ENCODE results near the gene ELOVL3. TPM values are rescaled to one million over a fixed set of nuclear protein-coding genes. Genes with fewer than 3 reads are reported as not detected.
"Not testable (repeated sequence)": the region's sequence is repeated elsewhere in the genome, so short reads cannot be mapped to it uniquely, and the experiment has no call there.

The ELOVL3 gene
- total RNA-seq, 4 donors from 2014 or later = 0.81 TPM; not detected in 3

DNA sequence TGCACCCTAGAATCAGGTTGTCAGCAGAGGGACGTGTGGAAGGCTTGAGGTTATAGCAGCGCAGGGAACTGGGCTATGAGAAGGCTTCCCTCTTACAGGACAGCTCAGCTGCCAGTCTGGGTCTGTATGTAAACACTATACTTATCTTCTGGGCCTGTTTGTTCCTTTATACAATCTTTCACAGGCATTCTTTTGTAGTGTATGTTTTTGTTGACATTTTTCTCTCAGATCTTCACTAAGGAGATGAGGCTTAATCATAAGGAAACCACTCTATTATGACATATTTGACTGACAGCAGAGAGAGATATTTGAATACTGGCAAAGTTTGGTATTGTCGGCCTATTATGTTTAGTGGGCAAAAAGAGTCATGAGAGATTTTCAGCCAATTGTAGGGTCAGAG lies 20.2 kb downstream of the ELOVL3 start:
- peaks cover 9 to 71% (median 24%) of the 10 kb centered on the region in 3 donors for H3K4me1 ChIP-seq

DNA sequence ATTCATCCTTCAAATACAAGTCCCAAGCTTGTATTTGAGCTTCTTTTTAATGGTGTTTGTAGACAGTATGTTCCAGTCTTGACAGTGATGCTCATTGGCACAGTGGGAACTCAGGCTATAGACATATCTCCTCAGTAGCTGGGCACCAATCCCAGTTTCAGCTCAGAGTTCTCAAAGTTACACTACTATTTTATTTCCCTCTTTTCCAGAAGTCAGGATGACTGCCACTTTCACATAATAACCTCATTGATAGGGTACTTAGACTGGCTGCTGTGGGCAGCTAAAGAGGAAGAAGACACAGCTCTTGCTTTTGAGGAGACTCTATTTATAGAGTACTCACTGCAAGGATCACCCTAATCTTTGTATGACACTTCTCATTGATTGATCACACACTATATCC lies 21.6 kb downstream of the ELOVL3 start:
- ATAC-seq = no peak
- Histone ChIP-seq H3K4me1 (peaks cover 9 to 60% (median 17%) of the 10 kb centered on the region in 3 donors), H3K27ac (no peak overlapping the region), H3K36me3 (peaks cover 0 to 7% of the 10 kb centered on the region in 2 donors), H3K27me3 (no peaks in the 10 kb centered on the region), H3K4me3 (no peak overlapping the region), H3K9me3 (no peaks in the 10 kb centered on the region)
- TF ChIP-seq, protein P1, sequence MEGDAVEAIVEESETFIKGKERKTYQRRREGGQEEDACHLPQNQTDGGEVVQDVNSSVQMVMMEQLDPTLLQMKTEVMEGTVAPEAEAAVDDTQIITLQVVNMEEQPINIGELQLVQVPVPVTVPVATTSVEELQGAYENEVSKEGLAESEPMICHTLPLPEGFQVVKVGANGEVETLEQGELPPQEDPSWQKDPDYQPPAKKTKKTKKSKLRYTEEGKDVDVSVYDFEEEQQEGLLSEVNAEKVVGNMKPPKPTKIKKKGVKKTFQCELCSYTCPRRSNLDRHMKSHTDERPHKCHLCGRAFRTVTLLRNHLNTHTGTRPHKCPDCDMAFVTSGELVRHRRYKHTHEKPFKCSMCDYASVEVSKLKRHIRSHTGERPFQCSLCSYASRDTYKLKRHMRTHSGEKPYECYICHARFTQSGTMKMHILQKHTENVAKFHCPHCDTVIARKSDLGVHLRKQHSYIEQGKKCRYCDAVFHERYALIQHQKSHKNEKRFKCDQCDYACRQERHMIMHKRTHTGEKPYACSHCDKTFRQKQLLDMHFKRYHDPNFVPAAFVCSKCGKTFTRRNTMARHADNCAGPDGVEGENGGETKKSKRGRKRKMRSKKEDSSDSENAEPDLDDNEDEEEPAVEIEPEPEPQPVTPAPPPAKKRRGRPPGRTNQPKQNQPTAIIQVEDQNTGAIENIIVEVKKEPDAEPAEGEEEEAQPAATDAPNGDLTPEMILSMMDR (IDR thresholded peaks at IDR 0.05) = no peak
- TF ChIP-seq EP300 (IDR thresholded peaks at IDR 0.05) (no peak), POLR2A (IDR thresholded peaks at IDR 0.05) (no peak), POLR2AphosphoS5 (IDR thresholded peaks at IDR 0.05) (no peak)

More for the DNA sequence above, 20.2 kb downstream of the ELOVL3 start:
- TF ChIP-seq, protein P1 (IDR thresholded peaks at IDR 0.05) = no peak
- TF ChIP-seq POLR2AphosphoS5 (IDR thresholded peaks at IDR 0.05) (no peak), EP300 (IDR thresholded peaks at IDR 0.05) (no peak), POLR2A (IDR thresholded peaks at IDR 0.05) (no peak)
- no peak for ATAC-seq
- 11 to 26% methylated on average over 3 of the region's 3 CpGs for WGBS, 2 donors (ENCODE audit: low coverage in 1 of 2)
- H3K36me3 ChIP-seq = peaks cover 0 to 3% of the 10 kb centered on the region in 2 donors
- no peaks in the 10 kb centered on the region for H3K27me3 ChIP-seq
- peak overlapping the region; percentile 80 to 90 for H3K4me3 ChIP-seq
- H3K9me3 ChIP-seq = no peaks in the 10 kb centered on the region
- peak overlapping the region in 3 of 4 donors; percentile 90 to 95 (median 90) for H3K27ac ChIP-seq

DNA sequence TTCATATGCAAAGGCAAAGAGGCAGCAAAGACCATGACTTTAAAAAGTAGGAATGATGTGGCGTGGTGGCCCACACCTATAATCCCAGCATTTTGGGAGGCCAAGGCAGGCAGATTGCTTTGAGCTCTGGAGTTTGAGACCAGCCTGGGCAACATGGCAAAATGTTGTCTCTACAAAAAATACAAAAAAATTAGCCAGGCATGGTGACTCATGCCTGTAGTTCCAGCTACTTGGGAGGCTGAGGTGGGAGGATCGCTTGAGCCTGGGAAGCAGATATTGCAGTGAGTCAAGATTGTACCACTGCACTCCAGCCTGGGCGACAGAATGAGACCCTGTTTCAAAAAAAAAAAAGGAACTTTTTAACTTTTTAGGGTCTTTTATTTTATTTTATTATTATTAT lies 26.4 kb downstream of the ELOVL3 start:
- Histone ChIP-seq H3K4me1 (peaks cover 0 to 45% (median under 1%) of the 10 kb centered on the region in 3 donors), H3K36me3 (peaks cover 0 to 13% of the 10 kb centered on the region in 2 donors)
- not testable (repeated sequence) for H3K4me3 ChIP-seq, ATAC-seq, H3K27ac ChIP-seq, H3K27me3 ChIP-seq, H3K9me3 ChIP-seq
- 79 to 100% methylated on average over 2 to 3 of the region's 3 CpGs for WGBS, 2 donors (ENCODE audit: low coverage in 1 of 2)

DNA sequence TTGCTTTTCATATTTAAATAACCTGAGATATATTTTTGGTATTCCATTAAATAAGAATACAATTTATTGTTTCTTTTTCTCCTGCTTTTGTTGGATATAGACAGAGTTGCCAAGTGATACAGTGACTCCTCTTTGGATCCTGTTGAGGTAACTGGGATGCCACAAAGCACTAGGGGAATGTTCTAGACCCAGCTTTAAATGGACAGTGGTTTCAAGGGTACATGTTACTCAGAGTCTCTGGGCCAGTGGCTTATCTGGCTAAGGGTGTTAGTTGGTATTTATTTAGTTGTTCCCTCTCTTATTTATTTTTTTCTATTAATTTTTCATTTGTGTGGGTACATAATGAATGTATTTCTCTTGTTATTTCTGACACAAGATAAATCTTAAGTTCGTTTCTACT lies 28.3 kb downstream of the ELOVL3 start:
- 63 to 75% methylated on average over 1 of the region's 1 CpG for WGBS, 2 donors (ENCODE audit: low coverage in 1 of 2)
- Histone ChIP-seq H3K4me3 (no peak overlapping the region), H3K9me3 (no peaks in the 10 kb centered on the region), H3K36me3 (peaks cover 0 to 20% of the 10 kb centered on the region in 2 donors), H3K4me1 (peaks cover 0 to 27% (median 0%) of the 10 kb centered on the region in 3 donors), H3K27me3 (no peaks in the 10 kb centered on the region), H3K27ac (no peak overlapping the region)
- TF ChIP-seq, protein P1 (IDR thresholded peaks at IDR 0.05) = no peak
- TF ChIP-seq POLR2A (IDR thresholded peaks at IDR 0.05) (no peak), EP300 (IDR thresholded peaks at IDR 0.05) (no peak), POLR2AphosphoS5 (IDR thresholded peaks at IDR 0.05) (no peak)
- ATAC-seq = no peak

DNA sequence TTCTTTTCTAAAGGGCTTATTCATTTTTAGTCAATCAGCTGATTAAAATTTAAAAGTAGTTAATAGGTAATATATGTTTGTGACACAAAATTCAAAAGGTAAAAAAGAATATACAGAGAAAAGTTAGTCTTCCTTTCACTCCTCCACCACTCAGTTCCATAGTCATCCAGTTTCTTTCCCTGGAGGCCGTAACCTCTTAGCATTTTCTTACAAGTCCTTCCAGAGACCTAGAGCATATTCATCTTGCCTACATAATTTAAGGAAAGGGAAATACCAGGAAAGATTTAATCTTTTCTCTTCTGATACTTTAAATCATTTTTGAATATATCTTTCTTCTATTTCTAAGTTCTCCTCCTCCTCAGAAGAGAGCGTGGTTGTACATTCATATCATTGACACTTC lies 29.3 kb downstream of the ELOVL3 start:
- Histone ChIP-seq H3K36me3 (peaks cover 0 to 29% of the 10 kb centered on the region in 2 donors), H3K9me3 (no peaks in the 10 kb centered on the region), H3K27ac (no peak overlapping the region), H3K27me3 (no peaks in the 10 kb centered on the region), H3K4me1 (peaks cover 0 to 19% (median 0%) of the 10 kb centered on the region in 3 donors), H3K4me3 (no peak overlapping the region)
- no peak for ATAC-seq
- TF ChIP-seq, protein P1 (IDR thresholded peaks at IDR 0.05) = no peak
- TF ChIP-seq POLR2A (IDR thresholded peaks at IDR 0.05) (no peak), EP300 (IDR thresholded peaks at IDR 0.05) (no peak), POLR2AphosphoS5 (IDR thresholded peaks at IDR 0.05) (no peak)
- WGBS, 2 donors (ENCODE audit: low coverage in 1 of 2) = 96 to 100% methylated on average over 2 of the region's 2 CpGs
